Urinary bladder (tissue), 4 donors: Measurements from ENCODE around the gene TIAL1. TPM values are rescaled to one million over a fixed set of nuclear protein-coding genes. Genes with fewer than 3 reads are reported as not detected.

Source experiments
- DNase-seq: peaks from one replicate; pipeline ENCODE4 v3.0.0-alpha.2; 2015; ENCODE audit errors: extremely low spot score
- H3K27ac ChIP-seq: one replicate; pipeline ENCODE4 v1.5.1; 2013; ENCODE audit warnings: low read depth, mild to moderate bottlenecking, moderate library complexity
- H3K36me3 ChIP-seq: one replicate; pipeline ENCODE4 v1.6.1; 2013; ENCODE audit warnings: mild to moderate bottlenecking, moderate library complexity; ENCODE audit not compliant: insufficient read depth
- H3K4me1 ChIP-seq: one replicate; pipeline ENCODE4 v1.6.1; 2013; ENCODE audit warnings: mild to moderate bottlenecking, moderate library complexity; ENCODE audit not compliant: insufficient read depth
- H3K4me3 ChIP-seq: one replicate; pipeline ENCODE4 v1.5.1; 2013; ENCODE audit warnings: low read depth, low read length
- WGBS: extraction: QIAGEN DNeasy Blood & Tissue Kit; methylation state at CpG from one replicate; pipeline ENCODE4 v1.1.7; 2013; 5-methylcytosine and 5-hydroxymethylcytosine counted together
- polyA plus RNA-seq: library from polyadenylated mRNA; stranded (reverse); fragments of 200-250 nt; gene quantifications from one replicate; pipeline ENCODE4 v1.2.3, GENCODE V29; 2013
- total RNA-seq: library from RNA; depleted of rRNA; stranded (reverse); fragments of >200 nt; gene quantifications from one replicate; pipeline ENCODE4 v1.2.3, GENCODE V29; 2014
- donor health status: healthy with polysubstance abuse.
- donor health status: healthy.

Gene TIAL1
- total and polyA plus RNA-seq, 2 donors = 48.6 to 167 TPM

DNA sequence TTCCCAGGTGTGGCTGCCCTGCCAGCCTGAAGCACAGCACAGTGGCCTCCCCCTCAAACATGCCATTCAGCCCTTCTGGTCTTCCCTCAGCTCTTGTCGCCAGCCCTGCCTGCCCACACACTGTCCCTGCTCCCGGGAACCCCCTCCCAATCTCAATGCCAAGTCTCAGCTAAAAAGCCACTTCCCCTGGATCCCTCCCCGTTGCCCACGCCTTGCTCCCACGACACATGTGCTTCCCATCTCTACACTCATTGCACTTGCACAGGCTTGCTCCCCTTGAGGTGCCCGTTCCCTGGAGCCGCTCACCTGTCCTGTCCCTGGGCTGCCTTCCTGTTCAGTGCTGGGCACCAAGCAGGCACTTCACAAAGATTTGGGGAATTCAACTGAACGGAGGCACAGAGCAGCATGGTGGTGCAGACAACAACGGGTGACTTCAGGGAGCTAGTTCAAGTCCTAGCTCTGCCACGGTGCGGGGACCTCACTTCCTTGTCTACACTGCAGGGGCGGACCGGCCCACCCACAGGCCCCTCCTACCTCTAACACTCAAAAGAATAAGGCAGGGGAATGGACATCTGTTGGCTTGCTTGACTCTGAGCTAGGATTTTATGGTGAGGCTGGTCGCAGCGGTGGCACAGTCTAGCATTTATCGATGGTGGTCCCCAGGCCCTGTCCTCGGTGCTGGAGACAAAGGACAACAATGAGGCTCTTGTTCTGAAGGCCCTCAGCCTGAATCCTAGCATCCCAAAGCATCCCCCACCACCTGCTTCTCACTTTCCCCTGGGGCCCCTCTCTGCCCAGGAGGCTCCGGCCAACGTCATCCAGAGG is 72.7 kb downstream of the TIAL1 start:
- no peak for DNase-seq
- Histone ChIP-seq H3K27ac (no peak overlapping the region), H3K36me3 (no peaks in the 10 kb centered on the region), H3K4me3 (no peak overlapping the region), H3K4me1 (no peaks in the 10 kb centered on the region)
- WGBS = 94% methylated on average over 19 of the region's 19 CpGs

Other genes with a start within 250 kb of the TIAL1 start
- 62.4 TPM for gene RGS10, start 54.2 kb downstream of the TIAL1 start, total RNA-seq
- 44.8 TPM for gene RGS10, start 54.2 kb downstream of the TIAL1 start, polyA plus RNA-seq
- 8.2 TPM for gene BAG3, start 54.4 kb upstream of the TIAL1 start, total RNA-seq
- gene BAG3, start 54.4 kb upstream of the TIAL1 start, polyA plus RNA-seq = 70.0 TPM
- gene INPP5F, start 129.1 kb upstream of the TIAL1 start, total RNA-seq = 58.3 TPM
- gene INPP5F, start 129.1 kb upstream of the TIAL1 start, polyA plus RNA-seq = 11.6 TPM